ENCODE results near the gene AJM1. TPM values are rescaled to one million over a fixed set of nuclear protein-coding genes. Genes with fewer than 3 reads are reported as not detected.

Gene AJM1
- total and polyA plus RNA-seq, 2 of the 8 experiments (the other 6 are each of a cell fraction or from before 2014, with no cell fraction given), result 0.12 to 0.97 TPM

GRCh38 chr9:136793086-136793946, 49.0 kb upstream of the AJM1 start:
- H2BK5ac ChIP-seq (ENCODE audit: low read depth, low read length), result no peak overlapping the region
- H2AK5ac ChIP-seq (ENCODE audit: low read depth, low read length), result no peak overlapping the region
- no peaks in the 10 kb centered on the region; the same call in 1 of the 2 replicates for H3K79me1 ChIP-seq (ENCODE audit: low read depth, low read length)
- no peak for FAIRE-seq
- no peak overlapping the region for H4K5ac ChIP-seq (ENCODE audit: insufficient read length, low read depth, low read length)
- ChIA-PET CTCF (ENCODE audit: partially characterized antibody) (interaction anchor here (0.6 to 2.4 kb wide), 17 partner anchors 12 to 742 kb away, joined by 3 to 16 read pairs (median 4); partner anchors contain the start of genes ABCA2 and LCN8), POLR2A (ENCODE audit: partially characterized antibody) (interaction anchor here (1.0 to 1.6 kb wide), 6 partner anchors 14 to 66 kb away, joined by 3 to 4 read pairs (median 3); partner anchors contain the start of gene RABL6)
- H4K8ac ChIP-seq (ENCODE audit: extremely low read depth, insufficient read depth, low read length), result 0 out of 2 replicates have a peak overlapping the region, but pooled peaks have one; percentile 11
- no peak overlapping the region for H3K4me2 ChIP-seq (ENCODE audit: insufficient read depth in 1 of 2, low read depth in 2 of 2, low read length in 2 of 2)
- H3K79me2 ChIP-seq (ENCODE audit: control insufficient read depth in 1 of 2, insufficient read depth in 2 of 2, low read length in 2 of 2), result no peaks in the 10 kb centered on the region
- no peak overlapping the region for H2BK20ac ChIP-seq (ENCODE audit: low read length)
- H3K14ac ChIP-seq (ENCODE audit: insufficient read length), result no peak overlapping the region
- H4K91ac ChIP-seq (replicated peaks; ENCODE audit: insufficient read length, low read length), result no peak overlapping the region
- H3K9ac ChIP-seq (replicated peaks in 1 of 4; ENCODE audit: extremely low read depth in 1 of 4, low read depth in 3 of 4, low read length in 3 of 4), result no peak overlapping the region; a peak in 2 of 7 replicates
- H3K4me3 ChIP-seq (ENCODE audit: extremely low read depth in 1 of 4, insufficient read depth in 2 of 4, low read depth in 3 of 4, low read length in 4 of 4), result no peak overlapping the region
- no peaks in the 10 kb centered on the region for H3K36me3 ChIP-seq (ENCODE audit: control insufficient read depth in 2 of 4, insufficient read depth in 4 of 4, low read length in 3 of 4)
- no peak for DNase-seq (ENCODE audit: low read depth in 1 of 2, low spot score in 2 of 2)
- no peak for TF ChIP-seq CTBP2 (IDR thresholded peaks at IDR 0.05; ENCODE audit: borderline replicate concordance, insufficient read depth, insufficient read length, low read length)
- TF ChIP-seq RXRA (IDR thresholded peaks at IDR 0.05; ENCODE audit: insufficient read depth, low read depth, low read length), result no peak
- TF ChIP-seq, protein P1, sequence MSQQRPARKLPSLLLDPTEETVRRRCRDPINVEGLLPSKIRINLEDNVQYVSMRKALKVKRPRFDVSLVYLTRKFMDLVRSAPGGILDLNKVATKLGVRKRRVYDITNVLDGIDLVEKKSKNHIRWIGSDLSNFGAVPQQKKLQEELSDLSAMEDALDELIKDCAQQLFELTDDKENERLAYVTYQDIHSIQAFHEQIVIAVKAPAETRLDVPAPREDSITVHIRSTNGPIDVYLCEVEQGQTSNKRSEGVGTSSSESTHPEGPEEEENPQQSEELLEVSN (IDR thresholded peaks at IDR 0.05), result no peak
- no peak for TF ChIP-seq TEAD4 (IDR thresholded peaks at IDR 0.05; ENCODE audit: low read depth, low read length)
- TF ChIP-seq PHF8 (conservative IDR thresholded peaks at IDR 0.05; ENCODE audit: low read depth, low read length), result no peak
- no peak for TF ChIP-seq JUND (IDR thresholded peaks at IDR 0.05; ENCODE audit: low read length)
- TF ChIP-seq FOSL1 (IDR thresholded peaks at IDR 0.05; ENCODE audit: insufficient read depth, low read depth, low read length), result no peak
- TF ChIP-seq HDAC6 (IDR thresholded peaks at IDR 0.05; ENCODE audit: low read depth, low read length), result no peak
- no peak for TF ChIP-seq SP2 (IDR thresholded peaks at IDR 0.05; ENCODE audit: low read length)
- TF ChIP-seq CBX5 (IDR thresholded peaks at IDR 0.05; ENCODE audit: low read depth, low read length), result no peak
- no peak for TF ChIP-seq GABPA (IDR thresholded peaks at IDR 0.05; ENCODE audit: borderline replicate concordance, insufficient read depth, low read length)
- no peak overlapping the region for H2AFZ ChIP-seq (ENCODE audit: low read length)
- no peaks in the 10 kb centered on the region for H3K9me3 ChIP-seq (ENCODE audit: insufficient read depth in 2 of 2, low read depth in 1 of 2, low read length in 1 of 2)
- no peak overlapping the region for H3K56ac ChIP-seq (replicated peaks; ENCODE audit: insufficient read length, low read depth, low read length)
- no peak overlapping the region for H2BK120ac ChIP-seq (replicated peaks; ENCODE audit: low read depth, low read length)
- peaks cover 0 to 11% (median 6%) of the 10 kb centered on the region in 4 experiments; a peak in 5 of 7 replicates for H3K4me1 ChIP-seq (replicated peaks in 1 of 4; ENCODE audit: control insufficient read depth in 3 of 4, insufficient read depth in 4 of 4, low read length in 3 of 4)
- 85% methylated on average over 17 of the region's 17 CpGs; no CpG with 5 or more reads in 1 of the 2 experiments for WGBS, 2 experiments (ENCODE audit: extremely low coverage in 1 of 2, insufficient coverage in 1 of 2, insufficient read length in 1 of 2, insufficient replicate concordance in 2 of 2, low coverage in 1 of 2, low lambda C conversion rate in 2 of 2, missing lambda C conversion rate in 1 of 2)
- H3K18ac ChIP-seq (ENCODE audit: extremely low read depth, low read length), result no peak overlapping the region
- H3K4ac ChIP-seq (replicated peaks; ENCODE audit: insufficient read length, low read depth, low read length), result no peak overlapping the region
- no peak overlapping the region for H2BK12ac ChIP-seq (ENCODE audit: low read depth, low read length)
- peaks cover 0 to 8% of the 10 kb centered on the region in 2 experiments for H4K20me1 ChIP-seq (replicated peaks in 1 of 2; ENCODE audit: control insufficient read depth in 1 of 2, insufficient read depth in 2 of 2, low read length in 2 of 2)
- no peak overlapping the region for H3K23ac ChIP-seq (ENCODE audit: insufficient read length)
- H3K27me3 ChIP-seq (replicated peaks in 1 of 4; ENCODE audit: control insufficient read depth in 3 of 4, extremely low read depth in 1 of 4, insufficient read depth in 3 of 4, low read length in 3 of 4), result 0 out of 7 replicates have a peak, but pooled peaks cover 0 to under 1% (median 0%) of the 10 kb centered on the region in 4 experiments
- no peak overlapping the region for H2BK15ac ChIP-seq (ENCODE audit: low read length)
- H3K27ac ChIP-seq (ENCODE audit: low read depth, low read length), result no peak overlapping the region
- H3K23me2 ChIP-seq (ENCODE audit: low read depth, low read length), result no peaks in the 10 kb centered on the region; the same call in 1 of the 2 replicates

Measured in H1 (cell line).